OCI-LY1 (cell line): ENCODE data around the gene COA1.
"Not testable (repeated sequence)": the region's sequence is repeated elsewhere in the genome, so short reads cannot be mapped to it uniquely, and the experiment has no call there.

Experiments used
- H2AFZ ChIP-seq: fragments of 200-600 bp; sonication (generic), shearing (Covaris generic); 2 replicates; pipeline ENCODE4 v1.6.0; 2014; ENCODE audit warnings: antibody characterized with exemption, mild to moderate bottlenecking, low read length
- H3F3A ChIP-seq: fragments of 200-600 bp; sonication (generic), shearing (Covaris generic); 2 replicates; pipeline ENCODE4 v1.6.0; 2014; ENCODE audit warnings: mild to moderate bottlenecking, antibody characterized with exemption, low read length, moderate library complexity; ENCODE audit not compliant: insufficient read depth
- H3K27ac ChIP-seq: fragments of 200-600 bp; sonication (generic); 2 replicates; pipeline ENCODE4 v1.5.1; 2014; ENCODE audit warnings: low read length, mixed run types, mild to moderate bottlenecking, low read depth; ENCODE audit not compliant: poor library complexity, severe bottlenecking
- H3K27me3 ChIP-seq: fragments of 200-600 bp; sonication (generic); 2 replicates; pipeline ENCODE4 v1.6.0; 2014; ENCODE audit warnings: antibody characterized with exemption, mild to moderate bottlenecking, low read length, moderate library complexity; ENCODE audit not compliant: insufficient read depth
- H3K36me3 ChIP-seq: fragments of 200-600 bp; sonication (generic); 2 replicates; pipeline ENCODE4 v1.6.1; 2014; ENCODE audit warnings: mild to moderate bottlenecking, antibody characterized with exemption, low read length, moderate library complexity, mixed read lengths; ENCODE audit not compliant: insufficient read depth
- H3K4me1 ChIP-seq: fragments of 200-600 bp; sonication (generic); 2 replicates; pipeline ENCODE4 v1.5.1; 2014; ENCODE audit warnings: mild to moderate bottlenecking, low read length, moderate library complexity; ENCODE audit not compliant: insufficient read depth, severe bottlenecking
- H3K4me2 ChIP-seq: fragments of 200-600 bp; sonication (generic), shearing (Covaris generic); 2 replicates; pipeline ENCODE4 v1.6.1; 2014; ENCODE audit warnings: low read length
- H3K4me3 ChIP-seq: fragments of 200-600 bp; sonication (generic); 2 replicates; pipeline ENCODE4 v1.5.1; 2014; ENCODE audit warnings: low read length, low read depth, mild to moderate bottlenecking, mixed read lengths; ENCODE audit not compliant: poor library complexity, severe bottlenecking
- H3K79me2 ChIP-seq: fragments of 200-600 bp; shearing (Covaris generic); 2 replicates; pipeline ENCODE4 v1.6.1; 2016; ENCODE audit warnings: mixed run types, low read length, mixed read lengths; ENCODE audit not compliant: insufficient read depth
- H3K9ac ChIP-seq: fragments of 200-600 bp; sonication (generic), shearing (Covaris generic); 2 replicates; pipeline ENCODE4 v1.6.1; 2014; ENCODE audit warnings: mild to moderate bottlenecking, low read length, mixed read lengths
- H3K9me2 ChIP-seq: fragments of 200-600 bp; sonication (generic), shearing (Covaris generic); 2 replicates; pipeline ENCODE4 v1.6.1; 2014; ENCODE audit warnings: low read depth, mild to moderate bottlenecking, low read length, mixed read lengths
- H3K9me3 ChIP-seq: fragments of 200-600 bp; shearing (Covaris generic); 2 replicates; pipeline ENCODE4 v1.6.1; 2014; ENCODE audit warnings: low read length, mixed read lengths
- H4K20me1 ChIP-seq: fragments of 200-600 bp; sonication (generic), shearing (Covaris generic); 2 replicates; pipeline ENCODE4 v1.6.0; 2016; ENCODE audit warnings: mild to moderate bottlenecking, low read length; ENCODE audit not compliant: insufficient read depth
- CTCF ChIP-seq: fragments of 200-600 bp; sonication (generic), shearing (Covaris generic); IDR thresholded peaks from 2 replicates; pipeline ENCODE4 v1.5.1; 2017; ENCODE audit warnings: mild to moderate bottlenecking, antibody characterized with exemption, low read length, moderate library complexity, mixed read lengths
- EZH2 ChIP-seq: fragments of 200-600 bp; sonication (generic), shearing (Covaris generic); IDR thresholded peaks from 2 replicates; pipeline ENCODE4 v1.8.0; 2017; ENCODE audit warnings: borderline replicate concordance, mixed run types, mild to moderate bottlenecking, antibody characterized with exemption, low read length, moderate library complexity, mixed read lengths

Gene COA1

GRCh38 chr7:43721193-43721806, 8.0 kb downstream of the COA1 start:
- peaks cover 29% of the 10 kb centered on the region for H3K36me3 ChIP-seq
- H3K9ac ChIP-seq, result no peak overlapping the region
- no peak for TF ChIP-seq EZH2
- TF ChIP-seq CTCF, result peak; percentile 96
- no peak overlapping the region for H3K4me3 ChIP-seq
- H4K20me1 ChIP-seq, result no peaks in the 10 kb centered on the region
- no peak overlapping the region for H2AFZ ChIP-seq
- no peak overlapping the region for H3K4me2 ChIP-seq
- no peaks in the 10 kb centered on the region for H3K27me3 ChIP-seq
- peaks cover 9% of the 10 kb centered on the region; the same call in 1 of the 2 replicates for H3K9me3 ChIP-seq
- peaks cover 85% of the 10 kb centered on the region for H3K79me2 ChIP-seq
- no peak overlapping the region for H3K27ac ChIP-seq
- H3F3A ChIP-seq, result no peaks in the 10 kb centered on the region
- peaks cover 8% of the 10 kb centered on the region for H3K4me1 ChIP-seq
- no peaks in the 10 kb centered on the region for H3K9me2 ChIP-seq

- Histone ChIP-seq H3F3A (0 out of 2 replicates have a peak, but pooled peaks cover 3% of the 10 kb centered on the region), H3K79me2 (peaks cover 73% of the 10 kb centered on the region), H3K9me3 (peaks cover 9% of the 10 kb centered on the region; the same call in 1 of the 2 replicates), H3K36me3 (peaks cover 42% of the 10 kb centered on the region), H3K9me2 (no peaks in the 10 kb centered on the region), H3K27ac (no peak overlapping the region), H3K4me1 (peaks cover 4% of the 10 kb centered on the region), H3K9ac (no peak overlapping the region), H3K4me3 (no peak overlapping the region), H4K20me1 (no peaks in the 10 kb centered on the region), H3K4me2 (no peak overlapping the region), H3K27me3 (no peaks in the 10 kb centered on the region), H2AFZ (no peak overlapping the region)
- TF ChIP-seq EZH2 (no peak), CTCF (no peak)
Observed at GRCh38 chr7:43716598-43716997, 12.7 kb downstream of the COA1 start.

- H3K9me3 ChIP-seq, H2AFZ ChIP-seq, H4K20me1 ChIP-seq, H3K4me3 ChIP-seq, H3K4me2 ChIP-seq, H3K9ac ChIP-seq, H3K27ac ChIP-seq, H3F3A ChIP-seq, H3K27me3 ChIP-seq, H3K9me2 ChIP-seq, H3K4me1 ChIP-seq: not testable (repeated sequence)
- Histone ChIP-seq H3K79me2 (peaks cover 73% of the 10 kb centered on the region), H3K36me3 (peaks cover 48% of the 10 kb centered on the region)
Observed at GRCh38 chr7:43715966-43716365, 13.4 kb downstream of the COA1 start.

GRCh38 chr7:43711503-43711902, 17.8 kb downstream of the COA1 start:
- no peak for TF ChIP-seq EZH2
- no peak for TF ChIP-seq CTCF
- Histone ChIP-seq H3K9me2 (no peaks in the 10 kb centered on the region), H3K4me1 (no peaks in the 10 kb centered on the region), H3K79me2 (peaks cover 69% of the 10 kb centered on the region), H2AFZ (no peak overlapping the region), H3K9ac (no peak overlapping the region), H3K36me3 (peaks cover 56% of the 10 kb centered on the region), H3F3A (0 out of 2 replicates have a peak, but pooled peaks cover 3% of the 10 kb centered on the region), H3K27me3 (no peaks in the 10 kb centered on the region), H3K27ac (no peak overlapping the region), H4K20me1 (no peaks in the 10 kb centered on the region), H3K4me2 (no peak overlapping the region), H3K4me3 (no peak overlapping the region), H3K9me3 (peaks cover 21% of the 10 kb centered on the region)

GRCh38 chr7:43708055-43708454, 21.3 kb downstream of the COA1 start:
- not testable (repeated sequence) for H3K4me3 ChIP-seq, H3K9ac ChIP-seq, H3K27me3 ChIP-seq, H3K27ac ChIP-seq, H3K4me1 ChIP-seq, H3F3A ChIP-seq, H4K20me1 ChIP-seq, H3K4me2 ChIP-seq, H2AFZ ChIP-seq, H3K9me2 ChIP-seq
- Histone ChIP-seq H3K79me2 (peaks cover 51% of the 10 kb centered on the region), H3K36me3 (peaks cover 68% of the 10 kb centered on the region), H3K9me3 (peaks cover 23% of the 10 kb centered on the region)
